Ramos (cell line): ENCODE results near the gene SAXO1.
"Not testable (repeated sequence)": the region's sequence is repeated elsewhere in the genome, so short reads cannot be mapped to it uniquely, and the experiment has no call there.

Experiments used
- in situ Hi-C: fragments of 300-500 bp; cut with MboI; formaldehyde crosslinking; loops from one replicate; pipeline ENCODE4 v1.14.3; 2022; ENCODE audit warnings: low sequenced_read_pairs; ENCODE audit not compliant: unreplicated experiment

Gene SAXO1, protein sequence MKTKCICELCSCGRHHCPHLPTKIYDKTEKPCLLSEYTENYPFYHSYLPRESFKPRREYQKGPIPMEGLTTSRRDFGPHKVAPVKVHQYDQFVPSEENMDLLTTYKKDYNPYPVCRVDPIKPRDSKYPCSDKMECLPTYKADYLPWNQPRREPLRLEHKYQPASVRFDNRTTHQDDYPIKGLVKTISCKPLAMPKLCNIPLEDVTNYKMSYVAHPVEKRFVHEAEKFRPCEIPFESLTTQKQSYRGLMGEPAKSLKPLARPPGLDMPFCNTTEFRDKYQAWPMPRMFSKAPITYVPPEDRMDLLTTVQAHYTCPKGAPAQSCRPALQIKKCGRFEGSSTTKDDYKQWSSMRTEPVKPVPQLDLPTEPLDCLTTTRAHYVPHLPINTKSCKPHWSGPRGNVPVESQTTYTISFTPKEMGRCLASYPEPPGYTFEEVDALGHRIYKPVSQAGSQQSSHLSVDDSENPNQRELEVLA

DNA sequence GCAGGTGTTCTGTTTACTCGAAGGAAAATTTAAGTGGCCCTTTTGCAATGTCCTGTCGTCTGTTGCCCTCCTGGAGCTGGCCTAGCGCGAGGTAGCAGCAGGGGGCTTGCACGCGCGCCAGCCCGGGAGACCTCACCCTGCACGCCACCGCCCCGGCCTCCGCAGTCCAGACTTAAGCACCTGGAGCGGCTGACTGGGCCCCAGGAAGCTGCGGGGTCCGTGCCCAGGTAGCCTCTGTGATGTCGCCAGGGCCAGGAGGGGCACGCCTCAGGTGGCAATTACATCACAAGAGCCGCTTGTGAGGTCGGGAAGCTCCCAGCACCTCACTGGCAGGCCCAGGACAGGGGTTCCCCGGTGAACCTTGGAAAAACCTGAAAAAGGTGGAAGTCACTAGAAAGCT is at the start of gene SAXO1:
TSS of gene SAXO1 (minus strand) at position 195 of the 400 bp plus-strand sequence. CDS start 301 bp downstream, outside the sequence.
- in situ Hi-C loops = loop anchor here (25.0 kb wide), 1 partner anchor 771 kb away; no protein-coding TSS in a partner anchor

GRCh38 chr9:19074836-19075235 is 41.8 kb upstream of the SAXO1 start:
- in situ Hi-C loops = no loop called here

DNA sequence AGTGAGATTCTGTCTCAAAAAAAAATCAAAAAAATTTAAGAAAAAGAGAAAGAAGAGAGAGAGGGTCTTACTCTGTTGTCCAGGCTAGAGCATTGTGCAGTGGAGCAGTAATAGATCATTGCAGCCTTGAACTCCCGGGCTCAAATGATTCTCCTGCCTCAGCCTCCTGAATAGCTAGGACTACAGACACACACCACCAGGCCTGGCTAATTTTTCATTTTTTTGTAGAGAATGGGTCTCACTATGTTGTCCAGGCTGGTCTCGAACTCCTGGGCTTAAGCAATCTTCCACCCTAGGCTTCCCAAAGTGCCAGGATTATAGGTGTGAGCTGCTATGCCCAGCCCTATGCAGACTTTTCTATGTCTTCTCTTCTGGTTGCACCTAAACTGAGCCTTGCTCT is 41.2 kb upstream of the SAXO1 start:
- in situ Hi-C loops = no loop called here

GRCh38 chr9:19057033-19057432 is 24.0 kb upstream of the SAXO1 start:
- in situ Hi-C loops = no loop called here

- in situ Hi-C loops = no loop called here
Measured at GRCh38 chr9:19050637-19051591, 17.9 kb upstream of the SAXO1 start.

DNA sequence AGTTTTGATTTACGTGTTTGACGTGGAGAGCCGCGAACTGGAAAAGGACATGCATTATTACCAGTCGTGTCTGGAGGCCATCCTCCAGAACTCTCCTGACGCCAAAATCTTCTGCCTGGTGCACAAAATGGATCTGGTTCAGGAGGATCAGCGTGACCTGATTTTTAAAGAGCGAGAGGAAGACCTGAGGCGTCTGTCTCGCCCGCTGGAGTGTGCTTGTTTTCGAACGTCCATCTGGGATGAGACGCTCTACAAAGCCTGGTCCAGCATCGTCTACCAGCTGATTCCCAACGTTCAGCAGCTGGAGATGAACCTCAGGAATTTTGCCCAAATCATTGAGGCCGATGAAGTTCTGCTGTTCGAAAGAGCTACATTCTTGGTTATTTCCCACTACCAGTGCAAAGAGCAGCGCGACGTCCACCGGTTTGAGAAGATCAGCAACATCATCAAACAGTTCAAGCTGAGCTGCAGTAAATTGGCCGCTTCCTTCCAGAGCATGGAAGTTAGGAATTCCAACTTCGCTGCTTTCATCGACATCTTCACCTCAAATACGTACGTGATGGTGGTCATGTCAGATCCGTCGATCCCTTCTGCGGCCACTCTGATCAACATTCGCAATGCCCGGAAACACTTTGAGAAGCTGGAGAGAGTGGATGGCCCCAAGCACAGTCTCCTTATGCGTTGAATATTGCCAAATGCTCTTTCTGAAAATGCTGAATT is 17.1 kb upstream of the SAXO1 start:
- in situ Hi-C loops = loop anchor here (25.0 kb wide), 1 partner anchor 788 kb away; no protein-coding TSS in a partner anchor

DNA sequence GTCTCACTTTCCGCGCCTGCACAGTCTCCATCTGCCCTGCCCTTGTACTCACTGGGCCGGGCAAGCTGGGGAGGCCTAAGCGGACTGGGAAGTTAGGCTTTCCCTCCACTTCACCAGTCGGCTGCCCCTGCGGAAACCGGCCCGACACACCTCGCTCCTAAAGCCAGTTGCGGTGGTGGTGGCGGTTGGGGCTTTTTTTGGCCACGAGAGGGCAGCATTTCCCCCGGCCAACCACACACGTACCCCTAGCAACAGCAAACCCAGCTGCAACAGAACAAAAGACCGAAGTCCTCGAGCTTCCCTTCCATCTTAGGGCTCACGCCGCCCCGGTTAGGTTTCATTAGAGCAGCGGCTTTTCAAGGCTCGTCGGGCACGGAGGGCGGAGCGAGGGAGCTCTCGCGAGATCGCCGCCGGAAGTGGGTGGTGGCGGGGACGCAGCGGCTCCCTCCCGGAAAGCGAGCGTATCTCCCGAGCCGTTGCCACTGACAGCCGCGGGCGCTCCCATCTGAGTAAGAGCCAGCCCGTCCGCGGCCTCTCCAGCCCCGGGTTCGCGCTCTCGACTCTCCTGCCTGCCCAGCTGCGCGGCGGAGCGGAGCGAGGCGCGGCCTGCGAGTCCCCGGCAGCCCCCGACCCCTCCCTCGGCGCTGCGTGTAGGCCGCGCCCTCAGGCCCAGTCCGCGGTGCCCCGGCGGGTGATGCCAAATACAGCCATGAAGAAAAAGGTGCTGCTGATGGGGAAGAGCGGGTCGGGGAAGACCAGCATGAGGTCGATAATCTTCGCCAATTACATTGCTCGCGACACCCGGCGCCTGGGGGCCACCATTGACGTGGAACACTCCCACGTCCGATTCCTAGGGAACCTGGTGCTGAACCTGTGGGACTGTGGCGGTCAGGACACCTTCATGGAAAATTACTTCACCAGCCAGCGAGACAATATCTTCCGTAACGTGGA is 16.2 kb upstream of the SAXO1 start, which contains the start of gene RRAGA:
TSS of gene RRAGA (plus strand) at position 462 of the 951 bp plus-strand sequence. CDS start at position 695, 233 bp downstream.
- in situ Hi-C loops = loop anchor here (25.0 kb wide), 1 partner anchor 787 kb away; no protein-coding TSS in a partner anchor

GRCh38 chr9:19036611-19037010 is 3.6 kb upstream of the SAXO1 start:
- in situ Hi-C loops = loop anchor here (25.0 kb wide), 1 partner anchor 774 kb away; no protein-coding TSS in a partner anchor

GRCh38 chr9:19032406-19032805 is 603 bp downstream of the SAXO1 start:
- in situ Hi-C loops = loop anchor here (25.0 kb wide), 1 partner anchor 770 kb away; no protein-coding TSS in a partner anchor

GRCh38 chr9:19030899-19031298 is 2.1 kb downstream of the SAXO1 start:
- in situ Hi-C loops = loop anchor here (25.0 kb wide), 1 partner anchor 769 kb away; no protein-coding TSS in a partner anchor

GRCh38 chr9:19028835-19029451 is 4.1 kb downstream of the SAXO1 start:
- in situ Hi-C loops = loop anchor here (25.0 kb wide), 1 partner anchor 767 kb away; no protein-coding TSS in a partner anchor

DNA sequence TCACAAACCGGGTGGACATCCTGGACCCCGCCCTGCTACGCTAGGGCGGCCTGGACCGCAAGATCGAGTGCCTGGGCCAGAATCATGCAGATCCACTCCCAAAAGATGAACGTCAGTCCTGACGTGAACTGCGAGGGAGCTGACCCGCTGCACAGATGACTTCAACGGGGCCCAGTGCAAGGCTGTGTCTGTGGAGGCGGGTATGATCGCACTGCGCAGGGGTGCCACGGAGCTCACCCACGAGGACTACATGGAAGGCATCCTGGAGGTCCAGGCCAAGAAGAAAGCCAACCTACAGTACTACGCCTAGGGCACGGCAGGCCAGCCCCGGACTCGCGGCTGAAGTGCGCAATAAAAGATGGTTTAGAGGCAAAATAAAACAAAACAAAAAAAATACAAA is 5.2 kb downstream of the SAXO1 start:
- in situ Hi-C loops = loop anchor here (25.0 kb wide), 1 partner anchor 766 kb away; no protein-coding TSS in a partner anchor

- in situ Hi-C loops = loop anchor here (25.0 kb wide), 1 partner anchor 764 kb away; no protein-coding TSS in a partner anchor
Measured at GRCh38 chr9:19026375-19026774, 6.6 kb downstream of the SAXO1 start.

DNA sequence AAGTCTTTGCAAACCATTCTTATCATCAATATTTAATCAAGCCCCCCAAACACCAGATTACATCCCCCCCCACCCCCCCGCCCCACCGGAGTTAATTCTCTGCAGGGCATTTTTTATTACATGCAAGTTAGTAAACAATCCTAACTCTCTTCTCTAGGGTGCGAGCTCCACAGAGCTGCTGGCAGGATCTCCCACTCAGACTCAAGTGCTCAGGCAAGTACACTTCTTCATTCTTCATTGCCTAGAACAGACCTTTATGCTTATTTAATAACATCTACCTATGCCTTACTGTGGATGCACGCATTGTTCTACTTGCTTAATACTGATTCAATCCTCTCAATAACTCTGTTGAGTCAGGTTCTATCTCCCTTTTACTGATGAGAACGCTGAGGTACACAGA is 9.9 kb downstream of the SAXO1 start:
- in situ Hi-C loops = no loop called here

- in situ Hi-C loops = no loop called here
Measured at GRCh38 chr9:19022206-19022605, 10.8 kb downstream of the SAXO1 start.

GRCh38 chr9:19021649-19022048 is 11.4 kb downstream of the SAXO1 start:
- in situ Hi-C loops = not testable (repeated sequence)

GRCh38 chr9:19020886-19021455 is 12.0 kb downstream of the SAXO1 start:
- in situ Hi-C loops = no loop called here

GRCh38 chr9:19018201-19018600 is 14.8 kb downstream of the SAXO1 start:
- in situ Hi-C loops = no loop called here
